ENCODE data around the gene HECTD4. TPM values are rescaled to one million over a fixed set of nuclear protein-coding genes. Genes with fewer than 3 reads are reported as not detected.

HECTD4 gene
- total and polyA plus RNA-seq, 2 donors (not counting 1 experiment from before 2014, with no cell fraction given): 46.4 to 92.2 TPM

DNA sequence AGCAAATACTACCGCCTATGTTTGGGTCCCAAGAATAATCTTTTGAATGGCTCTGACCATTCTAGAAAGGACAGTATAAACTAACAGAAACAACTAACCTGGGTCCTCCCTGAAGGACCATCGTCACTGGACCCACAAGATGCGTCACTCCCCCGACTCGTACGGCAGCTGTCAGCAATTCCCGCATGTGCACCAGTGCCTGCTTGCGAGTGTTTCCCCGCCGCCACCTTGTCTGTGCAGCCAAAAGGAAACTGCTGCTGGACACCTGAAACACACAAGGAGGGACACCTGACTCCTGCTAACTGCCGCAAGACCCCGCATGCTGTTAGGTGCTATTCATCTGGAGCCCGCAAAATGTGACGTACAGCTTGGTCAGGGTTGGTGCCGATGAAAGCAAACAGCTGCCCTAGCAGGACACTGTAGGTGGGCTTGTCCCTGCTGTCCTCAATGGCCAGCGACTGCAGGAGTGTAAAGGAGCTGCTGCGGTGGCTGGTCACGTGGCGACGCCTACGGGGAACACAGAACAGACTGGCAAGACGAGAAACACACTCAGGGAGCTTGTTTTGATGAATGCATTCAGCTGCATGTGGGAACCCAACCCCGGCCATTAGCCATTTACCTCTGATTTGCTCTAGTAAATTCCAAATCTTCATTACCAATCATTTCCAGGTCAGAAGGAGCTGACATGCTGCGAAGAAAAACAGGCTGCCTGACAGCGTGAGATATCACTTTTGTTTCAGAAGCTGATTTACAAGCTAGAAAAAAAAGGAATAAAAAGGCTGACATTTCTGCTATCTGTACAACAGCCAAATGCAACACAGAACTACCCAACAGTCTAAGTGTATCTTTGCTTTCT, 138.7 kb downstream of the HECTD4 start:
- ChIA-PET POLR2A (no interaction called here), CTCF (interaction anchor here (0.6 to 1.0 kb wide), 2 partner anchors 30 to 143 kb away, joined by 3 read pairs; no protein-coding TSS in a partner anchor)
- intact Hi-C loops (cut with micrococcal nuclease): no loop called here
- Histone ChIP-seq H3K9ac (ENCODE audit: low read length) (no peak overlapping the region), H3K4me2 (replicated peaks; ENCODE audit: low read depth, low read length, poor library complexity, severe bottlenecking) (no peak overlapping the region), H3K27me3 (replicated peaks in 1 of 4; ENCODE audit: control extremely low read depth in 1 of 4, control insufficient read depth in 3 of 4, insufficient read depth in 4 of 4, low read length in 3 of 4) (no peaks in the 10 kb centered on the region), H2AFZ (ENCODE audit: insufficient read depth, low read depth, low read length, poor library complexity, severe bottlenecking) (no peak overlapping the region), H4K20me1 (ENCODE audit: control insufficient read depth, insufficient read depth, low read length, poor library complexity, severe bottlenecking) (no peaks in the 10 kb centered on the region), H3K79me2 (ENCODE audit: control insufficient read depth, insufficient read depth, low read length) (no peaks in the 10 kb centered on the region), H3K27ac (ENCODE audit: low read length in 2 of 2) (no peak overlapping the region), H3K4me1 (ENCODE audit: control insufficient read depth in 2 of 2, insufficient read depth in 2 of 2, low read length in 2 of 2) (peaks cover 6 to 11% of the 10 kb centered on the region in 2 donors), H3K9me3 (ENCODE audit: control extremely low read depth in 1 of 3, control insufficient read depth in 2 of 3, insufficient read depth in 1 of 3, low read length in 2 of 3) (no peaks in the 10 kb centered on the region), H3K4me3 (ENCODE audit: control extremely low read depth in 1 of 5, extremely low read depth in 1 of 5, insufficient read depth in 1 of 5, low read depth in 2 of 5, low read length in 4 of 5) (no peak overlapping the region), H3K36me3 (replicated peaks in 1 of 2; ENCODE audit: control extremely low read depth in 1 of 2, control insufficient read depth in 1 of 2, extremely low read depth in 1 of 2, insufficient read depth in 2 of 2, low read length in 1 of 2) (peaks cover 14 to 53% of the 10 kb centered on the region in 2 experiments)
- peaks cover 9% of the 10 kb centered on the region for H3K4me1 Mint-ChIP-seq
- no peak for ATAC-seq (ENCODE audit: low read depth)
- TF ChIP-seq EZH2 (IDR thresholded peaks at IDR 0.05; ENCODE audit: borderline replicate concordance, insufficient read depth, low read depth, low read length, poor library complexity, severe bottlenecking): no peak
- TF ChIP-seq, protein P1, sequence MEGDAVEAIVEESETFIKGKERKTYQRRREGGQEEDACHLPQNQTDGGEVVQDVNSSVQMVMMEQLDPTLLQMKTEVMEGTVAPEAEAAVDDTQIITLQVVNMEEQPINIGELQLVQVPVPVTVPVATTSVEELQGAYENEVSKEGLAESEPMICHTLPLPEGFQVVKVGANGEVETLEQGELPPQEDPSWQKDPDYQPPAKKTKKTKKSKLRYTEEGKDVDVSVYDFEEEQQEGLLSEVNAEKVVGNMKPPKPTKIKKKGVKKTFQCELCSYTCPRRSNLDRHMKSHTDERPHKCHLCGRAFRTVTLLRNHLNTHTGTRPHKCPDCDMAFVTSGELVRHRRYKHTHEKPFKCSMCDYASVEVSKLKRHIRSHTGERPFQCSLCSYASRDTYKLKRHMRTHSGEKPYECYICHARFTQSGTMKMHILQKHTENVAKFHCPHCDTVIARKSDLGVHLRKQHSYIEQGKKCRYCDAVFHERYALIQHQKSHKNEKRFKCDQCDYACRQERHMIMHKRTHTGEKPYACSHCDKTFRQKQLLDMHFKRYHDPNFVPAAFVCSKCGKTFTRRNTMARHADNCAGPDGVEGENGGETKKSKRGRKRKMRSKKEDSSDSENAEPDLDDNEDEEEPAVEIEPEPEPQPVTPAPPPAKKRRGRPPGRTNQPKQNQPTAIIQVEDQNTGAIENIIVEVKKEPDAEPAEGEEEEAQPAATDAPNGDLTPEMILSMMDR (IDR thresholded peaks at IDR 0.05): no peak
- DNase-seq: no peak
- H3K4me3 Mint-ChIP-seq: no peak overlapping the region
- no peaks in the 10 kb centered on the region for H3K9me3 Mint-ChIP-seq (ENCODE audit: insufficient read depth)
- H3K27me3 Mint-ChIP-seq: no peaks in the 10 kb centered on the region
- H3K27ac Mint-ChIP-seq: no peak overlapping the region
- WGBS (ENCODE audit: insufficient coverage): 98% methylated on average over 23 of the region's 25 CpGs

DNA sequence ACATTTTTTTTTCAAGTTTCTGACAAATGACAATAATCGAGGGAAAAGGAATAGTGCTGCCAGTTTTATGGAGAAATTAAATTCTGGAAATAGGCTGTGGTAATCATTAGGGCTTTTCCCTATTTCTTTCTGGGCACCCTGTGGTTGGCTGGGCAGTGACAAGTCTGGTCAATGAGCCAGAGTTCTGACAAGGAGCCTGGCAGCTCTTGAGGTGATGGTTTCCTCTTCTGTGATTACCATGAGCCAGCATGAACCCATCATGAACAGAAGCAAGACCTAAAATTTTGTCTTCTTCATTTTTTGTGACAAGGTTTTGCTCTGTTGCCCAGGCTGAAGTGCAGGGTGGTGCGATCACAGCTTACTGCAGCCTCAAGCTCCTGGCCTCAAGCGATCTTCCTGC, 141.1 kb downstream of the HECTD4 start:
- Histone ChIP-seq H3K27me3 (replicated peaks in 1 of 4; ENCODE audit: control extremely low read depth in 1 of 4, control insufficient read depth in 3 of 4, insufficient read depth in 4 of 4, low read length in 3 of 4) (no peaks in the 10 kb centered on the region), H3K9me3 (ENCODE audit: control extremely low read depth in 1 of 3, control insufficient read depth in 2 of 3, insufficient read depth in 1 of 3, low read length in 2 of 3) (no peaks in the 10 kb centered on the region), H3K4me3 (ENCODE audit: control extremely low read depth in 1 of 5, extremely low read depth in 1 of 5, insufficient read depth in 1 of 5, low read depth in 2 of 5, low read length in 4 of 5) (no peak overlapping the region), H4K20me1 (ENCODE audit: control insufficient read depth, insufficient read depth, low read length, poor library complexity, severe bottlenecking) (no peaks in the 10 kb centered on the region), H3K4me2 (replicated peaks; ENCODE audit: low read depth, low read length, poor library complexity, severe bottlenecking) (no peak overlapping the region), H3K79me2 (ENCODE audit: control insufficient read depth, insufficient read depth, low read length) (no peaks in the 10 kb centered on the region), H2AFZ (ENCODE audit: insufficient read depth, low read depth, low read length, poor library complexity, severe bottlenecking) (no peak overlapping the region), H3K27ac (ENCODE audit: low read length in 2 of 2) (peak overlapping the region in 1 of 2 donors; percentile 56), H3K9ac (ENCODE audit: low read length) (no peak overlapping the region), H3K36me3 (replicated peaks in 1 of 2; ENCODE audit: control extremely low read depth in 1 of 2, control insufficient read depth in 1 of 2, extremely low read depth in 1 of 2, insufficient read depth in 2 of 2, low read length in 1 of 2) (peaks cover 25 to 58% of the 10 kb centered on the region in 2 experiments), H3K4me1 (ENCODE audit: control insufficient read depth in 2 of 2, insufficient read depth in 2 of 2, low read length in 2 of 2) (peaks cover 6 to 11% of the 10 kb centered on the region in 2 donors)
- H3K4me1 Mint-ChIP-seq: peaks cover 9% of the 10 kb centered on the region
- no peak overlapping the region for H3K4me3 Mint-ChIP-seq
- no peaks in the 10 kb centered on the region for H3K9me3 Mint-ChIP-seq (ENCODE audit: insufficient read depth)
- ChIA-PET CTCF (interaction anchor here (0.9 to 1.2 kb wide), 3 partner anchors 10 to 43 kb away, joined by 3 read pairs; no protein-coding TSS in a partner anchor), POLR2A (no interaction called here)
- DNase-seq (no peak), ATAC-seq (ENCODE audit: low read depth) (no peak)
- peak overlapping the region; percentile 50 for H3K27ac Mint-ChIP-seq
- 91% methylated on average over 2 of the region's 3 CpGs for WGBS (ENCODE audit: insufficient coverage)
- H3K27me3 Mint-ChIP-seq: no peaks in the 10 kb centered on the region
- intact Hi-C loops (cut with micrococcal nuclease): loop anchor here (2.0 kb wide), 1 partner anchor 66 kb away; no protein-coding TSS in a partner anchor
- no peak for TF ChIP-seq EZH2 (IDR thresholded peaks at IDR 0.05; ENCODE audit: borderline replicate concordance, insufficient read depth, low read depth, low read length, poor library complexity, severe bottlenecking)
- TF ChIP-seq, protein P1 (IDR thresholded peaks at IDR 0.05): no peak

Measured in B cell (primary cell).